Stimulated activated CD8-positive, alpha-beta memory T cell treated with anti-CD3 and anti-CD28 coated beads, Interleukin-12 subunit alpha, Interleukin-12 subunit beta, amount 100 ng/mL, for 4 hours (primary cell): ENCODE measurements around the gene TUBB4B.
A peak's percentile ranks its signal among the peaks of the same experiment; 100 is the strongest.
"Not testable (repeated sequence)": the region's sequence is repeated elsewhere in the genome, so short reads cannot be mapped to it uniquely, and the experiment has no call there.

Experiments
- DNase-seq: peaks from one replicate; pipeline ENCODE4 v3.0.0-alpha.2; 2020; ENCODE audit warnings: low read depth

Gene TUBB4B

DNA sequence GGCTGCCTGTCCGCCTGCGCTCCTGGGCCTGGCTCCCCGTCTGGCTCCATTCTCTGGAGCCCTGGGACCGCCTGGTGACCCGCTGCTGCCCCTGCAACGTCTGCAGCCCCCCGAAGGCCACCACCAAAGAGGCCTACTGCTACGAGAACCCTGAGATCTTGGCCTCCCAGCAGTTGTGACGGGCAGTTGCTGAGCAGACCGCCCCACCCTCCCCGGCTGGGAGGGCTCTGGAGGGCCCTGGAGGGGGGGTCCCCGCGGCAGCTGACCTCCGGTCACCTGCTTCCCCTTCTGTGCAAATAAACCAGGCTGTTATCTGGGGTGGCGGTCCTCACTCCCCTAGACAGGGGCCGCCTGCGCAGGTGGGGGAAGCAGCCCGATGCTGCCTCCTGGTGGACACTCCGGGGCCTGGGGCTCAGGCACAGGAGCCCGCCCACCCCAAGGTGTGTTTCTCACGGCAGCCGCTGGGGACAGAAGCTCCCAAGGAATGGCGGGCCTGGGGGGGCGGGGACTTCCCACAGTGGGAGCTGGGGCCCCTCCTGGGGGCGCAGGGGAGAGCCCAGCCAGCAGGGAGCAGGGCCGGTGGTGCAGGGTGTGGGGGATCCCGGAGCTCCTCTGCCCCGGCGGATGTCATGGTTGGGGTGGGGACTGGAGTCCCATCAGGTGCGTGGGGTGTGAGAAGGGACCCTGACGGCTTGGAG is 4.7 kb upstream of the TUBB4B start:
- DNase-seq, result peak; percentile 79

DNA sequence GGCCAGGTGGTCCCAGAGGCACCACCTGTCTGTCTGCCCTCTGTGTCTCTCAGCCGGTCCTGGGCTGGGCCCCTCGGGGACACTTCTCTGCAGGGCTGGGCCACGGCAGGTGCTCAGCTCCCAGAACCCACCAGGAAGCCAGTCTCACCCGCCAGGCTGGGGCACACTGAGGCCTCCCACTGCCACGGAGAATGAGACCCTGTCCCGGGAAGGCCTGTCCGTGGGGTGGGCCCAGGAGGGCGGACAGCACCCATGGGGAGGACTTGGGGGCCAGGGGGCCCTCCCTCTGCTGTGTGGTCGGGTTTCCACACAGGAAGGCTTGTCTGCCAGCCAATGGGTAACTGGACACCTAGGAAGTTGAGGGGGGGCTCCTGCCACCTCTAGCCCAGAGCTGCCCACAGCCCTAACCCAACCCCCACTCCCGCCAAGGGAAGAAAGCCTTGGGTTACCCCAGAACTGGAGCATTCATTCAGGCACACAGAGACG is 4.1 kb upstream of the TUBB4B start:
- no peak for DNase-seq

DNA sequence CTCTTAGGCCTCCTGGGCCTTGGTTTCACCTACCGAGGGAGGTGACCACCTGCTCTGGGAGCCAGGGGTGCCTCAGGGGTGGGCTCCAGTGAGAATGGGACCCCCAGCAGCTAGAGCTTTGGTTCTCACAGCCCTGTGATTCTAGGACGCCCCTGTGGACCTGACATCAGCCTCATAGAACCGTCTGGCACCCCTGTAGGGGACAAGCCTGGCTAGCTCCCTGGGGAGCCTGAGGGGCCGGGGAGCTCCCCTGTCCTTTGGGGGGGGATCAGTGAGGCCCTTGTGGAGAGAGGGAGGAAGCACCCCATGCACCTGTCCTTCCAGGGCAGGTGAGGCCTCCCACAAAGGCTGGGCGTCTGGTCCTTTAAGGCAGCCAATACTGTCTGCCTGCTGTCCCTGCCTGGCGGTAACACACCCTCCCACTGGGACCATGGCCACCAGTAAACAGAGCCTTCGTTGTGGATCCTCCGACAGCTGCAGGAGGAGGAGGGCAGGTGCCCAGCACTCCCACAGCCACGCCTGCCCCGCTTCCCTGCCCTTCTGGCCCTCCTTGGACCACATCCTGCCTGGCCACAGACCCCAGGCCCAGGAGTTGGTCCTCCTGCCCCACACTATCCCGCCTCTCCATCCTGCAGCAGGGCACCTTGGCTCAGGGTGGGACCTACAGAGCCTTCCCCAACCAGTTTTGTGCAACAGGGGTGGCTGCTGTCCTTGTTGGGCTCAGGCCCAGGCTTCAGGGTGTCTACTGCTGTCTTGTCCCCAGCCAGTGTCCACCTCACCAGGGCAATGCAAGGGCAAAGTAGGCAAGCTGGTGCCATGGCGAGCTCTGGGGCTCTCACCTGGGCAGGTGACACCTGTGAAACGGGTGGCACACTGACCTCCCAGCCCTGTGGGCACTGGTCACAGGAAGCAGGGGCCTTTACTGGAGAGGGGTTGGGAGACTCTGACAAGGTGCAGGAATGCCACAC is 3.0 kb upstream of the TUBB4B start:
- no peak for DNase-seq

DNA sequence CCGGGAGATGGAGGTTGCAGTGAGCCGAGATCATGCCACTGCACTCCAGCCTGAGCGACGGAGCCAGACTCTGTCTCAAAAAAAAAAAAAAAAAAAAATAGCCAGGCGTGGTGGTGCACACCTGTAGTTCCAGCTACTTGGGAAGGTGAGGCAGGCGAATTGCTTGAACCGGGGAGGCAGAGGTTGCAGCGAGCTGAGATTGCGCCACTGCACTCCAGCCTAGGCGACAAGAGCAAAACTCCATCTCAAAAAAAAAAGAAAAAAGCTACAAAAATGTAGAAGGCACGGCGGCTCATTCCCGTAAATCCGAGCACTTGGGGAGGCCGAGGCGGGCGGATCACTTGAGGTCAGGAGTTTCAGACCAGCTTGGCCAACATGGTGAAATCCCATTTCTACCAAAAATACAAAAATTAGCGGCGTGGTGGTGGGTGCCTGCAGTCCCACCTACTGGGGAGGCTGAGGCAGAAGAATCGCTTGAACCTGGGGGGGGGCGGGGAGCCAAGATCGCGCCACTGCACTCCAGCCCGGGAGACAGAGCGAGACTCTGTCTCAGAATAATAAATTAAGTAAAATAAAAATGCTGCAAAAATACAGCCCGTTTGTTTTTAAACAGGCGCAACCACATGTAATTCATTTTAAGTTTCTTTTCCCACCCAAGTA is 1.4 kb upstream of the TUBB4B start:
- DNase-seq, result not testable (repeated sequence)

DNA sequence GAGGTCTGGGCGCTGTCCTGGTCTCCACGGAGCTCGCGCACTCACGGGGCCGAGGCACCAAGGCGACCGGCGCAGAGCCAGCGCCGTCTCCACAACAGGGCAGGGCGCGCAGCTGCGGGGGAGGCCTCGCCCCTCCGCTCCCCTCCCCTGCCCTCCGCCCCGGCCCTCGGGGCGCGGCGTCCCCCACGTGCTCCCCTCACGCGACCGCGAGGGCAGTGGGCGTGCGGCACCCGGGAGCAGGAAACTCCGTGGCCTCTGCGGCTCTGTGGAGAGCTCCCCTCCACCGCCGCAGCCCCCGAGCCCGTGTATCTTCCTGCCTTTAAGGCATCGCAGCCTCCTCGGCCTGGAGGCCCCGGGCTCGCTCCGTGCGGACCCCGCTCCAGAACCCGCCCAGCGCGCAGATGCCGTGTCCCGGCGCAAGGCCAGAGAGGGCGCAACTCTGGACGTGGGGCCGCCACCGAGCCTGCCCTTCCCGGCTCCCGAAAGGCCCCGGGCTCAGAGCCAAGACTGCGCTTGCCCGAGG is 708 bp upstream of the TUBB4B start:
- DNase-seq, result peak; percentile 68

DNA sequence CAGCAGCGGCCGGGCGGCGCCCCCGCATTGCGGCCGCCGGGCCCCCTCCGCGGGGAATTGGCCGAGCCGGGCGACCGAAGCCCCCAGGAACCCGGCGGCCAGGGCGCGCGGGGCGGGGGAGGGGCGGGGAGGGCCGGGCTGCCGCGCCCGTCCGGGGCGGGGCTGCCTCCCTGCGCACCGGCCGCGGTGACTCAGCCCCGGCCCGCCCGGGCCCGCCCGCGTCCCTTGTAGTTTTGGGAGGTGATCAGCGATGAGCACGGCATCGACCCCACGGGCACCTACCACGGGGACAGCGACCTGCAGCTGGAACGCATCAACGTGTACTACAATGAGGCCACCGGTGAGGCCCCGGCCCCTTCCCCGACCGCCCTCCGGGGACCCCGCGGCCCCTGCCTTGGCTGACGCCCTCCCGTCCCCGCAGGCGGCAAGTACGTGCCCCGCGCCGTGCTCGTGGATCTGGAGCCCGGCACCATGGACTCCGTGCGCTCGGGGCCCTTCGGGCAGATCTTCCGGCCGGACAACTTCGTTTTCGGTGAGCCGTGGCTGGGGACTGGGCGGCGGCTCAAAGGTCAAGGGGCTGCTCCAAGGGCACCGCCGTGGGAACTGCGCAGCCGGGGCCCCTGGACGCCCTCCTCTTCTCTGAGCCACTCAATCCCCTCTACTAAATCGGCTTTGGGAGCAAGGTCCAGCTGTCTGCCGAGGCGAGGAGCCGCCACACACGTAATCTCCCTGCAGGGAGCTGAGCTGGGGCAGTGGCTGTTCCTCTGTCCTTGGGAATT is 592 bp downstream of the TUBB4B start:
- DNase-seq, result peak; percentile 65

DNA sequence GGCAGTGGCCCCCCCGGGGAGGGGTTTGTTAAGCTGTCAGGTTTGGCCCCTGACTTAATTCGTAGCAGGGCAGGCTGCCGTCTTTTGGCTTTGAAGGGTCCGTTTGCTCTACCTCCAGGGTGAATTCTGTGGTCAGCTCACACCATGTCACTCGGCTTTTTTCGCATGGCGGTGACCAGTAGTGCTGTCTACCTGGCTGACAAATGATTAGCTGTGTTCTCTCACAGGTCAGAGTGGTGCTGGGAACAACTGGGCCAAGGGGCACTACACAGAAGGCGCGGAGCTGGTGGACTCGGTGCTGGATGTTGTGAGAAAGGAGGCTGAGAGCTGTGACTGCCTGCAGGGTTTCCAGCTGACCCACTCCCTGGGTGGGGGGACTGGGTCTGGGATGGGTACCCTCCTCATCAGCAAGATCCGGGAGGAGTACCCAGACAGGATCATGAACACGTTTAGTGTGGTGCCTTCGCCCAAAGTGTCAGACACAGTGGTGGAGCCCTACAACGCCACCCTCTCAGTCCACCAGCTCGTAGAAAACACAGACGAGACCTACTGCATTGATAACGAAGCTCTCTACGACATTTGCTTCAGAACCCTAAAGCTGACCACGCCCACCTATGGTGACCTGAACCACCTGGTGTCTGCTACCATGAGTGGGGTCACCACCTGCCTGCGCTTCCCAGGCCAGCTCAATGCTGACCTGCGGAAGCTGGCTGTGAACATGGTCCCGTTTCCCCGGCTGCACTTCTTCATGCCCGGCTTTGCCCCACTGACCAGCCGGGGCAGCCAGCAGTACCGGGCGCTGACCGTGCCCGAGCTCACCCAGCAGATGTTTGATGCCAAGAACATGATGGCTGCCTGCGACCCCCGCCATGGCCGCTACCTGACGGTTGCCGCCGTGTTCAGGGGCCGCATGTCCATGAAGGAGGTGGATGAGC is 1.4 kb downstream of the TUBB4B start:
- no peak for DNase-seq

DNA sequence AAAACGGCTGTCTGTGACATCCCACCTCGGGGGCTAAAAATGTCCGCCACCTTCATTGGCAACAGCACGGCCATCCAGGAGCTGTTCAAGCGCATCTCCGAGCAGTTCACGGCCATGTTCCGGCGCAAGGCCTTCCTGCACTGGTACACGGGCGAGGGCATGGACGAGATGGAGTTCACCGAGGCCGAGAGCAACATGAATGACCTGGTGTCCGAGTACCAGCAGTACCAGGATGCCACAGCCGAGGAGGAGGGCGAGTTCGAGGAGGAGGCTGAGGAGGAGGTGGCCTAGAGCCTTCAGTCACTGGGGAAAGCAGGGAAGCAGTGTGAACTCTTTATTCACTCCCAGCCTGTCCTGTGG is 2.2 kb downstream of the TUBB4B start:
- not testable (repeated sequence) for DNase-seq

DNA sequence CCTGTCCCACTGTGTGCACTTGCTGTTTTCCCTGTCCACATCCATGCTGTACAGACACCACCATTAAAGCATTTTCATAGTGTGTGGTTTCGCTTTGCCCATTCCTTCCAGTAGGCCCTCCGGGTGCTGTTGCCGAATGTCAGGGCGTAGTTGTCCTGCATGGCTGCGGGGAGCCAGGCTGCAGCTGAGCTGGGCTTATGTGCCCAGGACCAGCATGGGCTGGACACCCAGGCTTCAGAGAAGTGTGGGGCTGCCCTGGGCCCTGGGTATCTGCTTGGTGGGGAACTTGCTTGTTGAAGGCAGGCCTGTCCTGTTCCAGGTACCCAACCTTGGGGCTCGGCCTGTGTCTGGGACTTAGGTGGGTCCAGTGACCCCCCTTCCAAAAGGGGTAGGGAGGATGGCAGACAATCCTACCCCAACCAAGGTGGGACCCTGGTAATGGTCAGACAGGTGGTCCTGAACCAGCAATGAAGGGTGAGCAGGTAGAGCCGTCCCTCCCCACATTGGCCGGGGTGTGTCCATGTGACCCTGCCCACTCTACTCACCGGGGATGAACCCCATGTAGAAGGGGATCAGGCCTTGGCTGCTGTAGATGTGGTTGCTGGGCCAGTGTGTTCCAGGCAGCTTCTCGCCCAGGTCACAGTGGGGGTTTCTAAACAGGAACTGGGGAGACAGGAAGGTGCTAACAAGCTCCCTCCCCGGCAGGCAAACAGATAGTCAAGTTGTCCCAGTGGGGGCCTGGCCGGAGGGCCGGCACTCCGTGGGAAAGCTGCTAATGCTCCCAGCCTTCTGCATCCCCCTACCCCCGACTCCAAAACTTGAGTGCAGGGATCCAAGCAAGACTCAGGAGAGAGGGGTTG is 2.8 kb downstream of the TUBB4B start:
- DNase-seq, result no peak

DNA sequence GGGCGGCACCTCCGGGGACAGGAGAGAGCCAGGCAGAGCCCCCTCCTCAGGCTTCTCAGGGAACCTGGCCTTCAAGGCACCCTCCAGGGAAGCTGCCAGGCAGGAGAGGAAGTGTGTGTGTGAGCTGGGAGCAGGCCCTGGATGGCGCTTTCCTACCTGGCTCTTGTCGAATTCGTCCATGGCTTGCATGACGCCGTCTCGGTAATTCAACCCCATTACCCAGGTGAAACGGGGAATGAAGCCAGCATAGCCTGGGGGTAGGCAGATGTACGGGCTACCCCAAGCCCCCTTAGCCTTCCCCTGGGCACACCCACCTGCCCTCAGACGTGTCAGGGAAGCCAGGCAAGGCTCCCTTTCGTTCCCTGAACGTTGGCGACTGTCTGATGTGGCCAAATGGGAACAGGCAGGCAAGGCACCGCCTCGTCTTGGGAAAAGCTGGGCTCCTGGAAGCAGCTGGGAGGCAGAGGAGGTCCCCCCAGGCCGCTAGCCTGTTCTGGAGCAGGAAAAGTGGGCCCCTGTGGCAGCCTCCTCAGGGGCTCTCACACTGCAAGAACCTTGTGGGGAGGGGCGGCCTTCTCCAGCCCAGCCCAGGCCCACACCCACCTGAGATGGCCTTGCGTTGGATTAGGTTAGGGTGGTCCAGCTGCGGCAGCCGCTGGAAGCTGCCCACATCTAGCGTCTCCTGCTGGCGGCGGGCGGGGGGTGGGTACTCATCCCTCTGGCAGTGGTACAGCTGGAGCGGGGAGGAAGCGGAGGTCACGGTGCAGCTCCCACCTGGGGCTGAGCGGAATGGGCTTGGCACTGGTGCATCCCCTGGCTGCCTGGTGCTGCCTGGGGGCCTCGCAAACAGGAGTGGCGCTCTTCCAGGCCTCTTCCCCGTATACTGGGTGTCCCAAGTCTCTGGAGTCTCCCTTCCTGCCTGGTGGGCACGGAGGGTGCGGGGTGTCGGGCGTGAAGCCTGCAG is 3.7 kb downstream of the TUBB4B start:
- no peak for DNase-seq

DNA sequence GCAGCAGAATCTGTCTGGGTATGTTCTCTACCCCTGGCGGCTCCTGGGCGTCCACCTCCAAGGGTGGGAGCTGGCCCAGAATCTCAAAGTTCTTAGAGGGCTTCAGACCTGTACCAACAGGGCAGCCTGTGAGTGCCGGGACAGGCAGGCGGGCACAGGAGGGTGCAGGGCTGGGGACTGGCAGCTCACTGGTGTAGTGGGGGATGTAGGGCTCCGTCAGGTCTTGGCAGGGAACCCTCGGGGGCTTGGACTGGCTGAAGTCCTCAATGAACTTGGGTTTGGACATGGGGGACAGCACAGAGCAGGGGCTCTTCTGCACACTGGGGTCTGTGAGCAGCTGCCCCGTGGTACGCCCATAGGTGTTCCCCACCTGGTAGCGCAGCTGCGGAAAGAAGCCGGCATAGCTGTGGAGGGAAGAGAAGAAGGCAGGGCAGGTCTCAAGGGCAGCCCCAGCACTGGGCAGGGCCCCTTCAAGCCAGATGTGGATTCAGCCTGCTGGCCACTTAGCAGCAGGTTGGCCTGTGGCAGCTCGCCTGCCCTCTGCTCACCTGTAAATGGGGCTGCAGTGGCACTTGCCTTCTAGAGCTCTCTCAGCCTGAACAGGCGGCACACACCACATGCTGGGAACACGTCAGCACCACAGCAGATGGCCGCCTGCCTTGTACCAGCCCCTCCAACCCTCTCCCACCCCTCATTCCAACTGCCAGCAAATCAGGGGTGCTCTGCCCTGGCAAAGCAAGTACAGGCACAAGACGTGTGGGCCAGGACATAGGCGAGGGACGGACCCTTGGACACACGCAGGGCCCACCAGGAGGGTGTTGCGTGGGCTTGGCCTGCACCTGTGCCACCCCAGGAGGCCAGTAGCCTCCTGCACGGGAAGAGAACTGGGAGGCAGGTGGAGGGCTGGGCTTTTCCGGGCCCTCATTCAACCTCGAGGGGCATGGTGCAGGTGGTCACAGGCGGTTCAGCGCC is 4.6 kb downstream of the TUBB4B start:
- DNase-seq, result no peak

DNA sequence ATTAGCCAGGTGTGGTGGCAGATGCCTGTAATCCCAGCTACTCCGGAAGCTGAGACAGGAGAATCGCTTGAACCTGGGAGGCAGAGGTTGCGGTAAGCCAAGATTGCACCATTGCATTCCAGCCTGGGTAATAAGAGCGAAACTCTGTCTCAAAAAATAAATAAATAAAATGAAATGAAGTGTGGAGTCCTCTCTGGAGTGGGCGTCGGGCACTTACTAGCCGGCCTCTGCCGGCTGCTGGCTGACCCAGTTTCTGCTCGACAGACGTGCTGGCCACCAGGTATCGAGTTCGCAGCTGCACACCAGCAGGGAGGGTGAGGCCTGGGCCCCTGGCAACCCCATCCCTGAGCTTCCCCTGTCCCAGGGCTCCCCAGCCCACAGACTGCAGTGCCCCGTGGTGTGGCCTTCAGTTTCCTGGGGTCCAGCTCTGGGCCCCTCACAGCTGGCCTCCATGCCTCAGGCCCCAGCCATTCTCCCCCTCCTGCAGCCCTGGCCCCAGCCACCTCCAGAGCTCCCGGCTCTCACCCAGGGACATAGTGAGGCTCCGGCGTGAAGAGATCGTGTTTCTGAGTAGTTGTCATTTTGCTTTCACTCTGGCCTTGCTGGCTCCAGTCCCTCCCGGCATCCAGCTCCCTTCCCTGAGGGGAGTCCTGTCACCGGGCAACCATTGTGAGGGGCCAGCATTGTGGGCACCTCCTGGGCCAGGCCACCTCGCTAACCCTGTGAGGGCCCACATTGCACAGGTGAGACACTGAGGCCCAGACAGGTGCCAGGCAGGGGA is 6.2 kb downstream of the TUBB4B start:
- DNase-seq, result no peak

DNA sequence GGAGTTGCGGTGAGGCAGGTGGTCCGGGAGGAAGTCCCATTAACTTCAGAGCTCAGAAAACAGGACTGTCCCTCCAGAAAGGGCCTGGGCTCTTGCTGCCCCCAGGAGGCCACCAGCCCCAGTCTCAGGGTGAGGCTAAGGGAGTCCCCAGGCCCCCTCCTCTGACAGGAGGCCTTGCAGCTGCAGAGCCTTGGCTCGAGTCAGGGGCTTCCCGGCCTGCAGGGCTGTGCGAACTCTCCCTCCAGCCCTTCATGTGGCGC is 6.8 kb downstream of the TUBB4B start:
- no peak for DNase-seq

DNA sequence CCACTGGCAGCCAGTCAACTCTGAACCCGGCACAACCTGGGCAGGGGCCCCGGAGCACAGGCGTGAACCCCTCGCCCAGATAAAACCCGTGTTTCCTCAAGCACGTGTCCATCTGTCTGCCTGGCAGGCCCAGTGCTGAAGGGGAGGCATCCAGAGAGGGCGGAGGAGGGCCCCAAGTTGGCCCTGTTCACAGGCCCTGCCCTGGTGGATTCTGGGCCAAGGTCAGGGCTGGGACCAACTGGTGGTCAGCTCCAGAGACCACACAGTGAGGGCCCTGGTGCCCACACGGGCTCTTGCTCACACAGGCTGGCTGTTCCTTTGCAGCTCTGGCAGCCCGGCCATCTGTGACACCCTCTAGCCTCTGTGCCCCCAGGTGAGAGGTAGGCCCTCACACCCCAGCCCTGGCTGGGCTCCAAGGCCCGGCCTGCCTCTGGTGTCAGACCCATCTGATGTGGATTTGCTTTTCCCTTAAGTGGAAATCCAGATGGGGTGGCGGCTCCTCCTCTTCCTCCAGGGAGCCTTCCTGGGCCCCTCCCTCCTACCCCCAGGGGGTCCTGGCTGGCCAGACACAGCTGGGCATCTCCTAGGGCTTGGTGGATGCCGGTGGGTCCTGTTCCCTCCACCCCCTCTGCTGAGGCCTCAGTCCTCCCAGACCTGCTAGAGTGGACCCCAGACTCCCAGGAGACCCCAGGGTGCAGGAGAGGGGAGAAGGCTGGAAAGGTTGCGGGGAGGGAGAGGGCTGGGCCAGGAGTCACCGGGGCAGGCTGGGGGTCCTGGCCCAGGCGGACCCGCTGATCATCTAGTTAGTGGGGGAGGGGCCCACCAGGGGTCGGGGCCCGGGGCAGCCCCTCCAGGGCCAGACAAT is 9.5 kb downstream of the TUBB4B start:
- no peak for DNase-seq

DNA sequence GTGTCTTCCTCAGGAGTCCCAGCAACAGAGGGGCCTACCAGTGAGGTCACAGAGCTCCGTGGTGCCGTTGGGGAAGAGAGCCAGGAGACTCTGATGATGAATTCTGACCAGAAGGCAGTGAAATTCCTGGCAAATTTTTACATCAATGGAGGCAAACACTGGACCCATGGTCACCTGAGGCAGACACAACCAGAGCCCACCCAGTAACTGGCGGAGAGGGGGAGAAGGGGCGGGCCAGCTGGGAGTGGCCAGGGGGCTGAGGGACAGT is 10.0 kb downstream of the TUBB4B start, which contains the start of gene STPG3:
Gene STPG3, plus strand, starts transcription at position 93 of the 268 bp plus-strand sequence. Its CDS starts 1 bp downstream, at position 94.
- no peak for DNase-seq
